Mucosa of stomach (tissue), 1 donor: Measurements from ENCODE around the gene IBA57.
"Not testable (repeated sequence)": the region's sequence is repeated elsewhere in the genome, so short reads cannot be mapped to it uniquely, and the experiment has no call there.

ENCODE experiments used
- H3K27me3 ChIP-seq: one replicate; pipeline ENCODE4 v1.7.0; 2013; ENCODE audit warnings: mild to moderate bottlenecking, low read length; ENCODE audit not compliant: control insufficient read depth, insufficient read depth
- H3K36me3 ChIP-seq: one replicate; pipeline ENCODE4 v1.7.0; 2013; ENCODE audit warnings: low read length; ENCODE audit not compliant: control insufficient read depth, insufficient read depth
- H3K4me1 ChIP-seq: one replicate; pipeline ENCODE4 v1.7.0; 2013; ENCODE audit warnings: mild to moderate bottlenecking, low read length; ENCODE audit not compliant: control insufficient read depth, insufficient read depth
- H3K4me3 ChIP-seq: one replicate; pipeline ENCODE4 v1.7.0; 2013; ENCODE audit warnings: low read length
- H3K9ac ChIP-seq: one replicate; pipeline ENCODE4 v1.7.0; 2013; ENCODE audit warnings: mild to moderate bottlenecking, low read length, moderate library complexity
- H3K9me3 ChIP-seq: one replicate; pipeline ENCODE4 v1.7.0; 2013; ENCODE audit warnings: mild to moderate bottlenecking, low read length, moderate library complexity; ENCODE audit not compliant: control insufficient read depth
- donor health status: Pancreatic carcinoma.

The IBA57 gene

DNA sequence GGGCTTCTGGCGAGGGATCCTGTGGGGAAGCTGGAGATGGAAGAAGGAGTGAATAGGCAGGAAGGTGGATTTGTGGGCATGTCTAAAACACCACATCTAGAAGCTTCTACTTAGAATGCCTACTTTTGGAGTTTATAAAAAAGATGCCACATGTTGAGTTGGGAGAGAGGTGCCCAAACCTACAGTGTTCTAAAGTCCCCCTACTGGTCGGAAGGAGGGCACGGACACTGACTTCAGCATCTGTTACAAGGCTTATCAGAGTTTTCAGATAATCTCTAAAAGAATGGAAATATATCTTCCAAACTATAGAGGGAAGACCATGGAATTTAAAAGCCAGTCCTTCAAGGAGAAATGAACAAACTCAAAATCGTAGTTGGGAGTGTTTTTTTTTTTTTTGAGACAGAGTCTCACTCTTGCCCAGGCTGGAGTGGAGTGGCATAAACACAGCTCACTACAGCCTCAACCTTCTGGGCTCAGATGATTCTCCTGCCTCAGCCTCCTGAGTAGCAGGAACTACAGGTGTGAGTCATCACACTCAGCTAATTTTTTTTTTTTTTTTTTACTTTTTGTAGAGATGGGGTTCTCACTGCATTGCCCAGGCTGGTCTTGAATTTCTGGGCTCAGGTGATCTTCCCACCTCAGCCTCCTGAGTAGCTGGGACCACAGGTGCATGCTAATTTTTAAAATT lies 14.8 kb downstream of the IBA57 start:
- no peaks in the 10 kb centered on the region for H3K9me3 ChIP-seq
- H3K36me3 ChIP-seq = no peaks in the 10 kb centered on the region
- H3K4me1 ChIP-seq = no peaks in the 10 kb centered on the region
- no peak overlapping the region for H3K9ac ChIP-seq
- no peak overlapping the region for H3K4me3 ChIP-seq
- H3K27me3 ChIP-seq = no peaks in the 10 kb centered on the region

GRCh38 chr1:228180959-228181644 lies 15.5 kb downstream of the IBA57 start:
- Histone ChIP-seq H3K4me1 (no peaks in the 10 kb centered on the region), H3K9me3 (no peaks in the 10 kb centered on the region), H3K36me3 (no peaks in the 10 kb centered on the region), H3K9ac (no peak overlapping the region), H3K27me3 (no peaks in the 10 kb centered on the region), H3K4me3 (no peak overlapping the region)

DNA sequence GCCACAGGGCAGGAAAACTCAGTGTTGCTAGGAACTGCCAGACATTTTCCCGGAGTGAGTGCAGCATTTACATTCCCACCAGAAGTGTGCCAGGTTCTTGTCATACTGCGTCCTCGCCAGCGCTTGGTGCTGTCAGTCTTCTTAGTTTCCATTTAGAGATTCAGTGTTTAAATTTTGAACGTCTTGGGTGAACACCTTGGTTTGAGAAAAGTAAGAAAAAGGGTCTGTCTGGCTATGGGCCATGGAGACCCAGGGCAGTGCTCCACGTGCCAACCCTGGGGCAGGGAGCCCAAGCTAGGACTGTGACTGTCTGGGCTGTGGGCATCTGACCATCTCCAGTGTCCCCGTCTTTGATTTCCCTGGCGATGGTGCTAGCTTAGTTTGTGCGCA lies 16.0 kb downstream of the IBA57 start:
- no peaks in the 10 kb centered on the region for H3K27me3 ChIP-seq
- no peaks in the 10 kb centered on the region for H3K9me3 ChIP-seq
- H3K36me3 ChIP-seq = no peaks in the 10 kb centered on the region
- no peak overlapping the region for H3K4me3 ChIP-seq
- H3K9ac ChIP-seq = no peak overlapping the region
- H3K4me1 ChIP-seq = no peaks in the 10 kb centered on the region

- H3K4me3 ChIP-seq = no peak overlapping the region
- H3K9me3 ChIP-seq = no peaks in the 10 kb centered on the region
- no peak overlapping the region for H3K9ac ChIP-seq
- no peaks in the 10 kb centered on the region for H3K27me3 ChIP-seq
- H3K36me3 ChIP-seq = no peaks in the 10 kb centered on the region
- H3K4me1 ChIP-seq = no peaks in the 10 kb centered on the region
Measured at GRCh38 chr1:228182296-228183030, 16.9 kb downstream of the IBA57 start.

GRCh38 chr1:228184152-228184551 lies 18.5 kb downstream of the IBA57 start:
- H3K36me3 ChIP-seq = no peaks in the 10 kb centered on the region
- no peaks in the 10 kb centered on the region for H3K4me1 ChIP-seq
- H3K4me3 ChIP-seq = no peak overlapping the region
- no peak overlapping the region for H3K9ac ChIP-seq
- no peaks in the 10 kb centered on the region for H3K27me3 ChIP-seq
- no peaks in the 10 kb centered on the region for H3K9me3 ChIP-seq

- Histone ChIP-seq H3K4me3 (no peak overlapping the region), H3K27me3 (no peaks in the 10 kb centered on the region), H3K9ac (no peak overlapping the region), H3K4me1 (no peaks in the 10 kb centered on the region), H3K36me3 (no peaks in the 10 kb centered on the region), H3K9me3 (no peaks in the 10 kb centered on the region)
Measured at GRCh38 chr1:228185641-228185965, 20.0 kb downstream of the IBA57 start.

DNA sequence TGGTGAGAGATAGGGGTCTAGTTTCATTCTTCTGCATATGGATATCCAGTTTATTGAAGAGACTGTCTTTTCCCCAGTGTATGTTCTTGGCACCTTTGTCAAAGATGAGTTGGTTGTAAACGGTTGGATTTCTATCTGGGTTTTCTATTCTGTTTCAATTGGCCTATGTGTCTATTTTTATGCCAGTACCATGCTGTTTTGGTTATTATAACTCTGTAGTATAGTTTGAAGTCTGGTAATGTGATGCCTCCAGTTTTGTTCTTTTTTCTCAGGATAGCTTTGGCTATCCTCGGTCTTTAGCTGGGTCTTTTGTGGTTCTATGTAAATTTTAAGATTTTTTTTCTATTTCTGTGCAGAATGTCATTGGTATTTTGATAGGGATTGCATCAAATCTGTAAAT lies 22.6 kb downstream of the IBA57 start:
- H3K9me3 ChIP-seq, H3K27me3 ChIP-seq, H3K9ac ChIP-seq, H3K4me1 ChIP-seq, H3K4me3 ChIP-seq, H3K36me3 ChIP-seq: not testable (repeated sequence)

DNA sequence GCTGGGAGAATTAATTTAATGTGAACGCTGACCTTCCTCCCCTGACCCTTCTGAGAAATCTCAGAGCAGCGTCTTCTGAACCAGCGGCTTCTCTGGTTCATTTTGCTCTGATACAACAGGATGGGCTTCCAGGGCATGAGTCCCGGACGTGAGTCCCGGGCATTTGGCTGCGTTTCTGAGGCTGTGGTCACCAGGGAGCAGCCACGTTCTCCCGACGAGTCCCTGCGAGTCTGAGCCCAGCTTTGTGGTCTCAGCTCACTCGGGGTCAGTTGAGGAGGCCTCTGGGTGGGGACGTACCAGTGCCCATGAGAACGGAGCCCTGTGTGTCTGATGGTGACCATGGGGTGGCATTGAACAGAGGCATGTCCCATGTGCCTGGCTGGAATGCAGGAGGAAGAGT lies 24.6 kb downstream of the IBA57 start:
- Histone ChIP-seq H3K4me1 (no peaks in the 10 kb centered on the region), H3K4me3 (no peak overlapping the region), H3K36me3 (no peaks in the 10 kb centered on the region), H3K9ac (no peak overlapping the region), H3K27me3 (no peaks in the 10 kb centered on the region), H3K9me3 (no peaks in the 10 kb centered on the region)

GRCh38 chr1:228190778-228191177 lies 25.2 kb downstream of the IBA57 start:
- H3K4me3 ChIP-seq = no peak overlapping the region
- H3K27me3 ChIP-seq = no peaks in the 10 kb centered on the region
- no peaks in the 10 kb centered on the region for H3K4me1 ChIP-seq
- H3K9me3 ChIP-seq = no peaks in the 10 kb centered on the region
- H3K9ac ChIP-seq = no peak overlapping the region
- H3K36me3 ChIP-seq = no peaks in the 10 kb centered on the region

DNA sequence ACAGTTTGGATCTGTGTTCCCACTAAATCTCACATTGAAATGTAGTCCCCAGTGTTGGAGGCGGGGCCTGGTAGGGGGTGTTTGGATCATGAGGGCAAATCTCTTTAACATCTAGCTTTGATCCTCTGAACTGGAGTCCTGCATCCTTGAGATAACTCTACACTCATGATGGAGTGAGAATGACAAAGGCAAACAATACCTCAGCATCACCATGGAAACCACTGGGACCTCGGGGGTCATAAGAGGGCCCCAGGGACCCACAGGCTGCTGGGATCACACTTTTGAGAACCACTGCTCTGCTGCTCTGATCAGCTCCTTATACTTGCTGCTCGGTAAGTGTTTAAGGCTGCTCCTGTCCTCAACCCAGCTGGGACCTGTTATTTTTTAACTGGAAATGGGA lies 28.8 kb downstream of the IBA57 start:
- Histone ChIP-seq H3K27me3 (no peaks in the 10 kb centered on the region), H3K4me1 (no peaks in the 10 kb centered on the region), H3K4me3 (no peak overlapping the region), H3K9ac (no peak overlapping the region), H3K36me3 (no peaks in the 10 kb centered on the region), H3K9me3 (no peaks in the 10 kb centered on the region)

- H3K4me3 ChIP-seq = no peak overlapping the region
- H3K9me3 ChIP-seq = no peaks in the 10 kb centered on the region
- H3K36me3 ChIP-seq = no peaks in the 10 kb centered on the region
- no peak overlapping the region for H3K9ac ChIP-seq
- no peaks in the 10 kb centered on the region for H3K27me3 ChIP-seq
- H3K4me1 ChIP-seq = no peaks in the 10 kb centered on the region
Measured at GRCh38 chr1:228194921-228195812, 29.6 kb downstream of the IBA57 start.
